ENCODE measurements around the gene IGFBP6. TPM values are rescaled to one million over a fixed set of nuclear protein-coding genes. Genes with fewer than 3 reads are reported as not detected.

Gene IGFBP6
- total RNA-seq, 4 donors from 2014 or later, result 76.6 to 363 (median 186) TPM

DNA sequence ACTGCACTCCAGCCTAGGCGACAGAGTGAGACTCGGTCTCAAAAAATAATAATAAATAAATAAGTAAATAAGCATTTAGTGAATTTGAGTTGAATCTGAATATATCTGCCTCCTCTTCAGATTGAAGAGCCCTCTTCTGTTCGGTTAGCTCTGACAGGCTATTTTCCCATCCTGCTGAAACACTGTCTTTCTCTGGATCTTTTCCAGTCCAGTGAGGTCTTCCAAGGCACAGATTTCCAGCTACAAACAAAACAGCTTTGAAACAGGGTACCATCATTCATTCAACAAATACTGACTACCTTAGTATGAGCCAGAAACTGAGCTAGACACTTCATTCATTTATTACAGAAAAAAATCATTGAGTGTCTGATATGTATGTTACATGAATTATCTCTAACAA lies 11.1 kb upstream of the IGFBP6 start:
- Histone ChIP-seq H3K27ac (no peak overlapping the region), H3K4me3 (replicated peaks in 1 of 3) (no peak overlapping the region), H3K27me3 (no peaks in the 10 kb centered on the region), H3K4me1 (no peaks in the 10 kb centered on the region), H3K36me3 (no peaks in the 10 kb centered on the region), H3K9me3 (no peaks in the 10 kb centered on the region)
- no peak for DNase-seq
- 75 to 76% methylated on average over 3 of the region's 3 CpGs for WGBS, 2 donors
- intact Hi-C loops (cut with DNase I), result no loop called here
- TF ChIP-seq, protein P1, sequence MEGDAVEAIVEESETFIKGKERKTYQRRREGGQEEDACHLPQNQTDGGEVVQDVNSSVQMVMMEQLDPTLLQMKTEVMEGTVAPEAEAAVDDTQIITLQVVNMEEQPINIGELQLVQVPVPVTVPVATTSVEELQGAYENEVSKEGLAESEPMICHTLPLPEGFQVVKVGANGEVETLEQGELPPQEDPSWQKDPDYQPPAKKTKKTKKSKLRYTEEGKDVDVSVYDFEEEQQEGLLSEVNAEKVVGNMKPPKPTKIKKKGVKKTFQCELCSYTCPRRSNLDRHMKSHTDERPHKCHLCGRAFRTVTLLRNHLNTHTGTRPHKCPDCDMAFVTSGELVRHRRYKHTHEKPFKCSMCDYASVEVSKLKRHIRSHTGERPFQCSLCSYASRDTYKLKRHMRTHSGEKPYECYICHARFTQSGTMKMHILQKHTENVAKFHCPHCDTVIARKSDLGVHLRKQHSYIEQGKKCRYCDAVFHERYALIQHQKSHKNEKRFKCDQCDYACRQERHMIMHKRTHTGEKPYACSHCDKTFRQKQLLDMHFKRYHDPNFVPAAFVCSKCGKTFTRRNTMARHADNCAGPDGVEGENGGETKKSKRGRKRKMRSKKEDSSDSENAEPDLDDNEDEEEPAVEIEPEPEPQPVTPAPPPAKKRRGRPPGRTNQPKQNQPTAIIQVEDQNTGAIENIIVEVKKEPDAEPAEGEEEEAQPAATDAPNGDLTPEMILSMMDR (IDR thresholded peaks at IDR 0.05), result no peak
- TF ChIP-seq POLR2A (IDR thresholded peaks at IDR 0.05), result no peak

DNA sequence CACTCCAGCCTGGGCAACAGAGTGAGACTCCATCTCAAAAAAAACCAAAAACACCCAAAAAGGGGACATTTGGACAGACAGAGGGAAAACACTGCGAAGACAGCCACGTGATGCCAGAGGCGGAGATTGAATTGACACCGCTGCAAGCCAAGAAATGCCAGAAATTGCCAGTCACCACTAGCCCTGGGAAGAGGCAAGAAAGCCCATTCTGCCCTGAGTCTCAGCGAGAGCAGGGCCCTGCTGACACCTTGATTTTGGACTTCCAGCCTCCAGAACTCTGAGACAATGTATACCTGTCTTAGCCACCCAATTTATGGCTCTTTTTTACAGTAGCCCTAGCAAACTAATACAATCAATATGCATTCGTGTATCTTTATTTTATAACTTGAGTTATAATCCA lies 7.4 kb upstream of the IGFBP6 start:
- no peak for DNase-seq
- Histone ChIP-seq H3K9me3 (no peaks in the 10 kb centered on the region), H3K27ac (no peak overlapping the region), H3K36me3 (no peaks in the 10 kb centered on the region), H3K4me1 (no peaks in the 10 kb centered on the region), H3K4me3 (replicated peaks in 1 of 3) (no peak overlapping the region), H3K27me3 (no peaks in the 10 kb centered on the region)
- WGBS, 2 donors, result 96 to 99% methylated on average over 6 of the region's 6 CpGs
- no peak for TF ChIP-seq POLR2A (IDR thresholded peaks at IDR 0.05)
- TF ChIP-seq, protein P1 (IDR thresholded peaks at IDR 0.05), result no peak
- intact Hi-C loops (cut with DNase I), result no loop called here

DNA sequence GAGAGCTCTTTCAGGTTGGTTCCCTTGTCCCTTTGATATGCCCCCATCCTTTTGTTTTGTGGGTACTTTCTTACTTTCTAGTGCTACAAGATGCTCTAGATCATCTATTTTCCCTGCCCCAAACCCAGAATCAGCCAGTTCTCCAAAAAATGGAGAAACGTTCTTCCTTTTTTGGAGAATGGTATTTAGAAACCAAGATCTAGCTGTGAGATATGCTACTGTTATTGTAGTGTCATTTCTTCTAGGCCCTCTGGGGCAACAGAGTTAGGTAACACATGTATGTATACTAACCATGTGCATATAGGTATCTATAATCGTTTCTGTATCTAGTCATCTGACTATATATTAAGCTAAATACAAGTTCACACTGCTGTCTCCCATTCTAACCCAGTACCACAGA lies 6.9 kb upstream of the IGFBP6 start:
- DNase-seq, result no peak
- H3K36me3 ChIP-seq, result no peaks in the 10 kb centered on the region
- WGBS, 2 donors, result 62 to 73% methylated on average over 2 of the region's 2 CpGs
- H3K4me1 ChIP-seq, result no peaks in the 10 kb centered on the region
- TF ChIP-seq, protein P1 (IDR thresholded peaks at IDR 0.05), result no peak
- intact Hi-C loops (cut with DNase I), result no loop called here
- no peaks in the 10 kb centered on the region for H3K9me3 ChIP-seq
- H3K27me3 ChIP-seq, result no peaks in the 10 kb centered on the region
- no peak overlapping the region for H3K27ac ChIP-seq
- no peak overlapping the region for H3K4me3 ChIP-seq (replicated peaks in 1 of 3)

DNA sequence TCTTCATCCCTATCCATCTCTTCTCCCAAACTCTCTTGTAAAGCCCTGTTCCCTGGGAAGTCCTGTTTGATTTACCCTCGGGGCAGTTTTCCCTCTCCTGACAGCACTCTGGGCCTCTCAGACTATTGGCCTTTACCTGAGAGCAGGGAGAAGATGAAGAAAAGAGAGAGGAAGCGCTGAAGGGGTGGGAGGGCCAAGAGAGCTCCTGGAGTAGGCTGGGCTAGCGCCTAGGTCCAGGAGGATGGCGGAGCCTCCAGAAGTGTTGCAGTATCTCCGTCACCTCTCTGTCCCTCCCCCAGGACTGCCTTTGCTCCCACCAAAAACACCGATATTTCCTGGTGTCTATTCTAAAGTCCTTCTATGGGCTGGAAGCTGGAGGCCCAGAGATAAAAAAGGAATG lies 5.7 kb upstream of the IGFBP6 start:
- H3K4me3 ChIP-seq (replicated peaks in 1 of 3), result no peak overlapping the region
- intact Hi-C loops (cut with DNase I), result no loop called here
- H3K36me3 ChIP-seq, result no peaks in the 10 kb centered on the region
- TF ChIP-seq, protein P1 (IDR thresholded peaks at IDR 0.05), result no peak
- TF ChIP-seq POLR2A (IDR thresholded peaks at IDR 0.05), result no peak
- peaks cover 0 to 8% of the 10 kb centered on the region in 2 donors for H3K4me1 ChIP-seq
- 75 to 76% methylated on average over 6 of the region's 6 CpGs for WGBS, 2 donors
- no peaks in the 10 kb centered on the region for H3K27me3 ChIP-seq
- H3K9me3 ChIP-seq, result no peaks in the 10 kb centered on the region
- no peak for DNase-seq
- H3K27ac ChIP-seq, result no peak overlapping the region

DNA sequence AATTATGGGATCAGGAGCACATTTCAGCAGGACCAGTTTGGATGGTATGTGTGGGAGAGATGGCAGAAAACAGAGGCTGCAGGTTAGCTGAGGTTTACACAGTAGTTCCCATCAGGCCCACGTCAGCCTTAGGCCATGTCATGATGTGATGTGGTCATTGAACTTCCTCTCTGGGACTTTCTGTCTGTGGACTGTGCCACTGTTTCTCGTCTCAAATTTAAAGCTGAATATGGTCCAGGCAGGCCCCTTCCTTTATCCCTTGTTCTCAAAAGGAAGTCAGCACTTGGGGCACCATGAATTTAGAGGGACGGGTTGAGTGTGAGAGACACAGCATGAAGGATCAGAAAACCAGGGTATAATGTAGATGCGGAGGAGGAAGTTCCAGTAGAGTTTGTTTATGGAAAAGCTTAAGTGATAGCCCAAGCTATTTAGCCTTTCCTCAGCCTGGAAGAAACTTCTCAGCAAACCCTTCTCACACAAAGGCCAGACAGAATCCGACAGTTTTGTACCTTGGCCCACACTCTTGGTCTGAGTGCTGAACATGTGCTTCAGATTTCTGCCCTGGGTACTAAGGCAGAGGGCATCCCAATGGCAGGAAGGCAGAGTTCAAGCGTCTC lies 3.6 kb upstream of the IGFBP6 start:
- no peak for DNase-seq
- TF ChIP-seq, protein P1 (IDR thresholded peaks at IDR 0.05), result no peak
- TF ChIP-seq POLR2A (IDR thresholded peaks at IDR 0.05), result no peak
- no peaks in the 10 kb centered on the region for H3K9me3 ChIP-seq
- intact Hi-C loops (cut with DNase I), result no loop called here
- no peaks in the 10 kb centered on the region for H3K36me3 ChIP-seq
- H3K4me3 ChIP-seq (replicated peaks in 1 of 3), result no peak overlapping the region
- H3K27me3 ChIP-seq, result no peaks in the 10 kb centered on the region
- H3K4me1 ChIP-seq, result peaks cover 10 to 29% of the 10 kb centered on the region in 2 donors
- WGBS, 2 donors, result 73 to 75% methylated on average over 6 of the region's 6 CpGs
- H3K27ac ChIP-seq, result no peak overlapping the region

Measured in thyroid gland (tissue), 4 donors.